ENCODE data around the gene NDUFA13.
A peak's percentile ranks its signal among the peaks of the same experiment; 100 is the strongest.

NDUFA13 gene

GRCh38 chr19:19549804-19550464, 33.9 kb downstream of the NDUFA13 start:
- DNase-seq, result no peak

GRCh38 chr19:19550485-19550929, 34.5 kb downstream of the NDUFA13 start:
- DNase-seq, result no peak

GRCh38 chr19:19550972-19551852, 35.2 kb downstream of the NDUFA13 start:
- no peak for DNase-seq

- no peak for DNase-seq
Observed at GRCh38 chr19:19551853-19552192, 35.8 kb downstream of the NDUFA13 start.

GRCh38 chr19:19552798-19553197, 36.8 kb downstream of the NDUFA13 start:
- DNase-seq, result no peak

GRCh38 chr19:19553670-19554069, 37.6 kb downstream of the NDUFA13 start:
- DNase-seq, result no peak

GRCh38 chr19:19554074-19555023, 38.3 kb downstream of the NDUFA13 start:
- peak; percentile 5 for DNase-seq

GRCh38 chr19:19558055-19558454, 42.0 kb downstream of the NDUFA13 start:
- no peak for DNase-seq

GRCh38 chr19:19558636-19559035, 42.6 kb downstream of the NDUFA13 start:
- no peak for DNase-seq

GRCh38 chr19:19559931-19560330, 43.9 kb downstream of the NDUFA13 start:
- no peak for DNase-seq

- DNase-seq, result no peak
Observed at GRCh38 chr19:19561946-19562664, 46.1 kb downstream of the NDUFA13 start.

- DNase-seq, result no peak
Observed at GRCh38 chr19:19562665-19563347, 46.8 kb downstream of the NDUFA13 start.

GRCh38 chr19:19563348-19563848, 47.4 kb downstream of the NDUFA13 start:
- DNase-seq, result no peak

GRCh38 chr19:19566306-19566705, 50.3 kb downstream of the NDUFA13 start:
- DNase-seq, result no peak

- no peak for DNase-seq
Observed at GRCh38 chr19:19567391-19567790, 51.4 kb downstream of the NDUFA13 start.

- DNase-seq, result no peak
Observed at GRCh38 chr19:19568802-19569756, 53.1 kb downstream of the NDUFA13 start.

GRCh38 chr19:19570571-19570970, 54.5 kb downstream of the NDUFA13 start:
- no peak for DNase-seq

GRCh38 chr19:19571071-19571786, 55.2 kb downstream of the NDUFA13 start:
- no peak for DNase-seq

GRCh38 chr19:19575411-19575810, 59.4 kb downstream of the NDUFA13 start:
- peak; percentile 20 for DNase-seq

Data from NCI-H774 (cell line).